NCI-H2227 (cell line): Measurements from ENCODE around the gene TMEM141.
"Not testable (repeated sequence)": the region's sequence is repeated elsewhere in the genome, so short reads cannot be mapped to it uniquely, and the experiment has no call there.

Experiments used
- DNase-seq: peaks from one replicate; lab custom pipeline; 2025; ENCODE audit not compliant: unreplicated experiment; lab: John Stamatoyannopoulos, UW

TMEM141 gene

DNA sequence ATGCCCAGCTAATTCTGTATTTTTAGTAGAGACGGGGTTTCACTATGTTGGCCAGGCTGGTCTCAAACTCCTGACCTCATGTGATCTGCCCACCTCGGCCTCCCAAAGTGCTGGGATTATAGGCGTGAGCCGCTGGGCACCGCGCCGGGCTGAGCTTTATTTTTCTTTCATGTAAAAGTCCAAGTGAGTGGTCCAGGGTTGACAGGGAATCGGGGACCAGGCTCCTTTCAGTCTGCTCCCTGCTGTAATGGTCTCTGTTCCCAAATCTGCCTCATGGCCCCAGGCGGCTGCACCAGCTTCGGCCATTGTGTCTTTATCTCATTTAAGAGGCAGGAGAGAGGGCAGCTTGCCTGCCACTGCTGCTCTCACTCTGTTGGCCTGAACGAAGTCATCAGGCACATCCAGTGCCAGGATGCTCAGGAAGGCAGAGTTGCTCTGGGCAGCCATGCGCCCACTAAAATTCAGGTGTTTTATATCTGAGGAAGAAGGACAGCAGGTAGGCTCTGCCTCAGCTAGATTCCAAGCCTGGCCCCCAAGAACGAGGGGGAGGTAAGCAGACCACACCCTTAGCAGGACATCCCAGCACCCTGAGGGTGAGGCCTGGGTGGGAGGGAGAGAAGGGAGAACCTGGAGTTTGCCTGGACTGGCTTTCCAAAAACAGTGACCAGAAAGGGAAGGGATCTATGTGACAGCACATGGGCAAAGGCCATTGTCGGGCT is 3.3 kb downstream of the TMEM141 start:
- DNase-seq, result no peak

DNA sequence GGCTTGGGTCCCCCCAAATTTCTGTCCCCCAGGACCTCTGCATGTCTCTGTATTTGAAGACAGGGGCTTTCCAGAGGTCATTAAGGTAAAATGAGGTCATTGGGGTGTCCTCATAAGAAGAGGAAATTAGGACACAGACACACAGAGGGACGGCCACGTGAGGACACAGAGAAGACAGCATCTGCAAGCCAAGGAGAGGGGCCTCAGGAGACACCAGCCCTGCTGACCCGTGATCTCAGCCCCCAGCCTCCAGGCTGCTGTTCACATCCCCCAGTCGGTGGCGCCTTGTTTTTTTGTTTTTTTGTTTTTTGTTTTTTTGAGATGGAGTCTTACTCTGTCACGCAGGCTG is 3.8 kb downstream of the TMEM141 start:
- no peak for DNase-seq

DNA sequence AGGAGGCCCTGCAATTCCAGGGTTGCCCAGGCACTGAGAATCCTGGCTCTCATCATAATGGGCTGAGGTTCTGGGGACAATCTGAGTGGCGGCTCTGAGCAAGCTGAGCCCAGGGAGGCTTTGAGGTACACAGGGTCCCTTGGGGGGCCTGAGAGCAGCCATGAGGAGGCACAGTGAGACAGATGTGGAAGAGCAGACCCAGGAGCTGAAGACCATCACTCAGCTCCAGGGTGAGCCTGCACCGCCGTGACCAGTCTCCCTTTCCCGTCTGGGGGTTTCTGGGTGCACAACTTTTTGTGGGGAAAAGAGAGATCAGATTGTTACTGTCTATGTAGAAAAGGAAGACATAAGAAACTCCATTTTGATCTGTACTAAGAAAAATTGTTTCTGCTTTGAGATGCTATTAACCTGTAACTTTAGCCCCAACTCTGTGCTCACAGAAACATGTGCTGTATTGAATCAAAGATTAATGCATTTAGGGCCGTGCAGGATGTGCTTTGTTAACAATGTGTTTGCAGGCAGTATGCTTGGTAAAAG is 5.2 kb downstream of the TMEM141 start, which contains the start of gene CCDC183:
Gene CCDC183, plus strand, starts transcription at position 101 of the 537 bp plus-strand sequence. Its CDS starts 60 bp downstream, at position 161.
- no peak for DNase-seq

GRCh38 chr9:136796775-136797347 is 5.7 kb downstream of the TMEM141 start:
- DNase-seq, result not testable (repeated sequence)

DNA sequence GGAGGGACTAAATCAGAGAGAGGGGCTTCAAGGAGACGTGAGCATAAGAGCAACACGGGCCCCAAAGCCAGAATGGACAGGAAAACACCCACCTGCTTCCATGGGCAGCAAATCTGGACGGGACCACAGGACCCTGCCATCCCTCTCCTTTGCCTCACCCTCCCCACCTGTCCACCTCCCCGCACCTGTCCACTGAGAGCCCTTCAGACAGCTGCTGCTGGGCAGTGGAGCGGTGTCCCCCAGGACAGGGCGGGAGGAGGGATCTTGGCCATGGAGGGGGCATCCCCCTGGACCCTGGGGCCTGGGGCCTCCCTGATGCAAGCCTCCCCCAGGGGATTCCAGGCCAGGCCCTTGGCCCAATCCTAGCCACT is 7.5 kb downstream of the TMEM141 start:
- no peak for DNase-seq

- peak; percentile 29 for DNase-seq
Observed at GRCh38 chr9:136799079-136799853, 8.1 kb downstream of the TMEM141 start.

DNA sequence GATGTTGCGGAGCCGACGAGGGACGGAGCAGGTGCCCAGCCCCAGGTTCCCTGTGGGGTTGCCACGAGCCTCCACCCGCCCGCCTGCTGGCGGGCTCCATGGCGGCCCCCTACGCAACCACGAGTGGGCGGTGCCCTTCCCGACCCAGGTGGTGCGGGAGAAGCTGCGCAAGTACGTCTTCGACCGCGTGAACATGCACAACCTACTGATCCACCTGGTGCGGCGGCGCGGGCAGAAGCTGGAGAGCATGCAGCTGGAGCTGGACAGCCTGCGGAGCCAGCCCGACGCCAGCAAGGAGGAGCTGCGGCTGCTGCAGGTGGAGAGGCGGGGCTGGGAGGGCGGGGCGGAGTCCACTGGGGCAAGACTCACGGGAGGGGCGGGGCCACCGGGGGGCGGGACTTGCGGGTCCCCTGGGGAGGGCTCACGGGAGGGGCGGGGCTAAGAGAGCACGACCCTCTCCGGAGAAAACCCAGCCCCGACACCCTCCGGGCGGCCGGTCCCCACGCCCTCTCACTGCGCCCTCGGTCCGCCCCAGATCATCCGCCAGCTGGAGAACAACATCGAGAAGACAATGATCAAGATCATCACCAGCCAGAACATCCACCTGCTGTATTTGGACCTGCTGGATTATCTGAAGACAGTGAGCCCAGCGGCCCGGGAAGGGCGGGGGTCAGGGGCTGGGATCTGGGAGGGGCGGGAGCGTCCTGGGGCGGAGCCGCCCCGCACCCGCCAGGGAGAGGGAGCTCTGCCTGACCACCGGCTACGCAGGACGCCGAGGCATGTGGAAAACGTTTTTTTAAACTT is 8.9 kb downstream of the TMEM141 start:
- DNase-seq, result peak; percentile 88

- DNase-seq, result no peak
Observed at GRCh38 chr9:136802321-136802720, 11.2 kb downstream of the TMEM141 start.

- DNase-seq, result not testable (repeated sequence)
Observed at GRCh38 chr9:136803009-136803550, 11.9 kb downstream of the TMEM141 start.

DNA sequence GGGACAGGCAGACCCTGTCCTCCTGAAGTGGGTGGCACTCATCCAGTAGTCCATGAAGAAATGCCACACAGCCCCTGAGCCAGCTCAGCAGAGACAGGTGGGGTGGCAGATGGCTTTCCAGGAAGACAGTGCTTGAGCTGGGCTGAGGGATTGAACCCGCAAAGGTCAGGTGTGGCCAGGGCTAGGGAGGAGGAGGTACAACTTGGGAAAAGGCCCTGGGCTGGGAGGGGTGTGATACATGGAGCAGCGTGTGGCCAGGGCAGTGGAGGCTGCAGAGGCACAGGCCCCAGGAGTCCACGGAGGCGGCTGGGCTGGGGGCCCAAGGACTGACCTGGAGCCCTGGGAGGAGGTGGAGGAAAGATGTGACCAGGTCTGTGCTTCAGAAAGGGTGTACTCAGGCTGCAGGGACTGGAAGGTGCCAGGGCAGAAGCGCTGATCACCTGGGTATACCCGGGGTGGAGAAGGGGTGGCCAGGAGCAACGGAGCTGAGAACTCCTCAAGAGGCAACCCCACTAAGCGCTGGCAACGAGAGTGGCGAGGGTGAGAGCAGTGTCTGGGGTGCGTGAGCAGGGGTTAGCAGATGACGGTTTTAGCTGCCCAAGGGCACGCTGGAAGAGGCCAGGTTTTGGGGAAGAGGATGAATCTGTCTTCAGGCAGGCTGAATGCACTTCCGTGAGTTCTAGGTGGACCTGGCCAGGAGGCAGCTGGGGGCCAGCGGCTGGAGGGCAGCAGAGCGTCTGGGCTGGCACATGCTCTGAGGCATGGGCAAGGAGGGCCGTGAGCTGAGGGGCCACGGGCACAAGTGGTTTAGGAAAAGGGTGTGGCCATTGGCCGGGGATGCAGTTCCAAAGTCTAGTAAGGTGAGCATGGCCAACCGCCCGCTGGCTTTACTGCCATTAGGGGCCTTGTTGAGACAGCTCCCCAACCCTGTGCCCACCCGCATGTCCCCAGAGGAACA is 12.7 kb downstream of the TMEM141 start:
- no peak for DNase-seq

GRCh38 chr9:136804509-136805206 is 13.5 kb downstream of the TMEM141 start:
- DNase-seq, result no peak

- DNase-seq, result no peak
Observed at GRCh38 chr9:136805207-136805740, 14.1 kb downstream of the TMEM141 start.

DNA sequence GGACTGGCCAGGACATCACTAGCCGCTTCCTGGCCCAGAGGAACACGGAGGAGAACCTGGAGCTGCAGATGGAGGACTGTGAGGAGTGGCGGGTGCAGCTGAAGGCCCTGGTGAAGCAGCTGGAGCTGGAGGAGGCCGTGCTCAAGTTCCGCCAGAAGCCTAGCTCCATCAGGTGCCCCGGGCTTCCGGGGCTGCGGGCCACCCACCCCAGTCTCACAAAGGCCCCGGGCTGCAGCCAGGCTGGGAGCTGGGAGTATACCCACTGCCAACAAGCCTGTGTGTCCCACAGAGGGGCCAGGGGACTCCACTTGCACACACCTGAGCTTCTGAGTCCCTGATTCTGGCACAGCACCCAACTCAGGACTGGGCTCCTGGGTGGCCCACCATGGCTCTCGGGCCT is 14.9 kb downstream of the TMEM141 start:
- no peak for DNase-seq

- DNase-seq, result no peak
Observed at GRCh38 chr9:136806631-136807201, 15.6 kb downstream of the TMEM141 start.

GRCh38 chr9:136807281-136808074 is 16.3 kb downstream of the TMEM141 start, which contains the start of gene RABL6:
Gene RABL6, plus strand, starts transcription at chr9:136807948. Its CDS starts 249 bp downstream, at chr9:136808197.
- peak; percentile 79 for DNase-seq

GRCh38 chr9:136808075-136808805 is 17.1 kb downstream of the TMEM141 start:
- no peak for DNase-seq

DNA sequence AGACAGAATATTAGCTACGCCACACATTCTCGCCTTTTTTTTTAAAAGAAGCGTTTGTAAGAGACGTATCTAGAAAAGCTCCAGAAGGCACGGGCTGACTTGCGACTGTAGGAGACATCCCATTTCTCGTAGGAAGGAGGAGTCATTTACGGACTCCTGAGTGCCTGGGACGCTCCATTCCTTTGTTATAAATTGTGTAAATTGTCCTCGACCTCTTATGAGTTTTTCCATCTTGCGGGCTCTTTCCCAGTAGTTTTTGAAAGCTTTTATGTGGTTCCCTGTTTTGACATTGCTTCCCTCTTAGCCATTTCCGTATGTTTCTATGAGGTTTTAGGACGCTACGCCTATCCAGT is 17.6 kb downstream of the TMEM141 start:
- peak; percentile 32 for DNase-seq
